ENCODE data around the gene HOXC6. TPM values are rescaled to one million over a fixed set of nuclear protein-coding genes. Genes with fewer than 3 reads are reported as not detected.

HOXC6 gene
- polyA plus RNA-seq, 3 donors, result not detected

- Histone ChIP-seq H3K36me3 (replicated peaks in 1 of 2; ENCODE audit: control insufficient read depth in 1 of 2, insufficient read depth in 2 of 2, low read length in 2 of 2) (no peaks in the 10 kb centered on the region), H3K4me2 (replicated peaks; ENCODE audit: extremely low read depth, low read length, poor library complexity, severe bottlenecking) (no peak overlapping the region), H3K9me3 (replicated peaks in 1 of 2; ENCODE audit: control insufficient read depth in 1 of 2, insufficient read depth in 1 of 2, low read length in 2 of 2) (peaks cover 17 to 59% of the 10 kb centered on the region in 2 donors), H3K79me2 (ENCODE audit: insufficient read depth, low read length) (no peaks in the 10 kb centered on the region), H2AFZ (ENCODE audit: insufficient read depth, low read depth, low read length, poor library complexity, severe bottlenecking) (no peak overlapping the region), H3K27me3 (ENCODE audit: control insufficient read depth in 2 of 2, insufficient read depth in 2 of 2, low read length in 2 of 2) (peaks cover 87 to 99% of the 10 kb centered on the region in 2 donors), H3K4me1 (ENCODE audit: control insufficient read depth in 1 of 2, insufficient read depth in 2 of 2, low read length in 2 of 2) (no peaks in the 10 kb centered on the region), H3K9ac (ENCODE audit: insufficient read depth, low read length, poor library complexity, severe bottlenecking) (no peak overlapping the region), H4K20me1 (ENCODE audit: insufficient read depth, low read length) (no peaks in the 10 kb centered on the region), H3K27ac (ENCODE audit: low read depth in 1 of 2, low read length in 2 of 2) (no peak overlapping the region), H3K4me3 (replicated peaks in 1 of 3; ENCODE audit: low read depth in 2 of 3, low read length in 3 of 3) (no peak overlapping the region)
- Mint-ChIP-seq H3K4me3 (peak overlapping the region in 1 of 2 donors; percentile 80), H3K27ac (no peak overlapping the region), H3K9me3 (peaks cover 6 to 46% (median 24%) of the 10 kb centered on the region in 7 donors), H3K27me3 (ENCODE audit: low read depth in 3 of 3) (peaks cover 91 to 98% (median 93%) of the 10 kb centered on the region in 3 donors), H3K4me1 (peaks cover 6% of the 10 kb centered on the region), H3K36me3 (peaks cover 5 to 12% of the 10 kb centered on the region in 2 donors)
- no peak for DNase-seq
- WGBS (ENCODE audit: insufficient coverage), result 76% methylated on average over 12 of the region's 14 CpGs
- intact Hi-C loops (cut with micrococcal nuclease), result loop anchor here in 1 of 2 donors (10.0 kb wide), 1 partner anchor 62 kb away; the partner anchor contains the start of genes HOTAIR and HOXC11
- TF ChIP-seq, protein P1, sequence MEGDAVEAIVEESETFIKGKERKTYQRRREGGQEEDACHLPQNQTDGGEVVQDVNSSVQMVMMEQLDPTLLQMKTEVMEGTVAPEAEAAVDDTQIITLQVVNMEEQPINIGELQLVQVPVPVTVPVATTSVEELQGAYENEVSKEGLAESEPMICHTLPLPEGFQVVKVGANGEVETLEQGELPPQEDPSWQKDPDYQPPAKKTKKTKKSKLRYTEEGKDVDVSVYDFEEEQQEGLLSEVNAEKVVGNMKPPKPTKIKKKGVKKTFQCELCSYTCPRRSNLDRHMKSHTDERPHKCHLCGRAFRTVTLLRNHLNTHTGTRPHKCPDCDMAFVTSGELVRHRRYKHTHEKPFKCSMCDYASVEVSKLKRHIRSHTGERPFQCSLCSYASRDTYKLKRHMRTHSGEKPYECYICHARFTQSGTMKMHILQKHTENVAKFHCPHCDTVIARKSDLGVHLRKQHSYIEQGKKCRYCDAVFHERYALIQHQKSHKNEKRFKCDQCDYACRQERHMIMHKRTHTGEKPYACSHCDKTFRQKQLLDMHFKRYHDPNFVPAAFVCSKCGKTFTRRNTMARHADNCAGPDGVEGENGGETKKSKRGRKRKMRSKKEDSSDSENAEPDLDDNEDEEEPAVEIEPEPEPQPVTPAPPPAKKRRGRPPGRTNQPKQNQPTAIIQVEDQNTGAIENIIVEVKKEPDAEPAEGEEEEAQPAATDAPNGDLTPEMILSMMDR (IDR thresholded peaks at IDR 0.05), result no peak
Measured at GRCh38 chr12:54036620-54037359, 8.6 kb downstream of the HOXC6 start.

GRCh38 chr12:54037360-54038283, 9.4 kb downstream of the HOXC6 start:
- Histone ChIP-seq H3K9me3 (replicated peaks in 1 of 2; ENCODE audit: control insufficient read depth in 1 of 2, insufficient read depth in 1 of 2, low read length in 2 of 2) (peaks cover 9 to 50% of the 10 kb centered on the region in 2 donors), H3K4me1 (ENCODE audit: control insufficient read depth in 1 of 2, insufficient read depth in 2 of 2, low read length in 2 of 2) (no peaks in the 10 kb centered on the region), H3K36me3 (replicated peaks in 1 of 2; ENCODE audit: control insufficient read depth in 1 of 2, insufficient read depth in 2 of 2, low read length in 2 of 2) (no peaks in the 10 kb centered on the region), H4K20me1 (ENCODE audit: insufficient read depth, low read length) (no peaks in the 10 kb centered on the region), H3K79me2 (ENCODE audit: insufficient read depth, low read length) (no peaks in the 10 kb centered on the region), H3K4me2 (replicated peaks; ENCODE audit: extremely low read depth, low read length, poor library complexity, severe bottlenecking) (no peak overlapping the region), H3K27me3 (ENCODE audit: control insufficient read depth in 2 of 2, insufficient read depth in 2 of 2, low read length in 2 of 2) (peaks cover 84 to 98% of the 10 kb centered on the region in 2 donors), H3K9ac (ENCODE audit: insufficient read depth, low read length, poor library complexity, severe bottlenecking) (no peak overlapping the region), H2AFZ (ENCODE audit: insufficient read depth, low read depth, low read length, poor library complexity, severe bottlenecking) (no peak overlapping the region), H3K4me3 (replicated peaks in 1 of 3; ENCODE audit: low read depth in 2 of 3, low read length in 3 of 3) (no peak overlapping the region), H3K27ac (ENCODE audit: low read depth in 1 of 2, low read length in 2 of 2) (no peak overlapping the region)
- Mint-ChIP-seq H3K4me1 (peaks cover 6% of the 10 kb centered on the region), H3K9me3 (peaks cover 5 to 38% (median 17%) of the 10 kb centered on the region in 7 donors), H3K36me3 (peaks cover 4 to 7% of the 10 kb centered on the region in 2 donors), H3K27ac (no peak overlapping the region), H3K4me3 (peak overlapping the region in 1 of 2 donors; percentile 80), H3K27me3 (ENCODE audit: low read depth in 3 of 3) (peaks cover 91 to 98% (median 93%) of the 10 kb centered on the region in 3 donors)
- TF ChIP-seq, protein P1 (IDR thresholded peaks at IDR 0.05), result no peak
- intact Hi-C loops (cut with micrococcal nuclease), result loop anchor here in 1 of 2 donors (10.0 kb wide), 1 partner anchor 63 kb away; the partner anchor contains the start of genes HOTAIR and HOXC11
- WGBS (ENCODE audit: insufficient coverage), result no CpG with 5 or more reads among the region's 14 CpGs
- no peak for DNase-seq

All from CD14-positive monocyte (primary cell).